ENCODE results near the gene GPR31.

GPR31 gene

GRCh38 chr6:167116109-167116837 lies 41.5 kb downstream of the GPR31 start:
- Histone ChIP-seq H3K27me3 (ENCODE audit: control insufficient read depth, low read length) (peaks cover 23% of the 10 kb centered on the region), H3K9me3 (ENCODE audit: control insufficient read depth, insufficient read depth, low read length) (no peaks in the 10 kb centered on the region), H3K27ac (ENCODE audit: low read depth, low read length) (no peak overlapping the region), H3K79me2 (ENCODE audit: control insufficient read depth, low read length) (no peaks in the 10 kb centered on the region), H3F3A (ENCODE audit: control insufficient read depth, insufficient read depth) (peaks cover 39% of the 10 kb centered on the region), H3K36me3 (ENCODE audit: control insufficient read depth, low read length) (no peaks in the 10 kb centered on the region), H3K4me1 (ENCODE audit: control insufficient read depth, low read length) (peaks cover 78% of the 10 kb centered on the region), H3K4me3 (ENCODE audit: low read length) (no peak overlapping the region), H3K4me2 (ENCODE audit: low read length) (no peak overlapping the region), H3K9me2 (replicated peaks; ENCODE audit: control insufficient read depth, low read length) (no peaks in the 10 kb centered on the region), H4K20me1 (ENCODE audit: control insufficient read depth, insufficient read depth, low read depth, low read length) (peaks cover 7% of the 10 kb centered on the region; the same call in 1 of the 2 replicates)
- TF ChIP-seq EZH2phosphoT487 (IDR thresholded peaks at IDR 0.05; ENCODE audit: borderline replicate concordance, low read length), result no peak
- no peak for TF ChIP-seq CTCF (IDR thresholded peaks at IDR 0.05; ENCODE audit: low read depth, low read length, poor library complexity, severe bottlenecking)

GRCh38 chr6:167115054-167115453 lies 42.7 kb downstream of the GPR31 start:
- Histone ChIP-seq H3F3A (ENCODE audit: control insufficient read depth, insufficient read depth) (peaks cover 29% of the 10 kb centered on the region), H3K9me2 (replicated peaks; ENCODE audit: control insufficient read depth, low read length) (no peaks in the 10 kb centered on the region), H3K4me2 (ENCODE audit: low read length) (peak overlapping the region; percentile 84), H3K27me3 (ENCODE audit: control insufficient read depth, low read length) (peaks cover 32% of the 10 kb centered on the region), H3K4me1 (ENCODE audit: control insufficient read depth, low read length) (peaks cover 75% of the 10 kb centered on the region), H3K36me3 (ENCODE audit: control insufficient read depth, low read length) (no peaks in the 10 kb centered on the region), H3K4me3 (ENCODE audit: low read length) (peak overlapping the region; percentile 67), H3K9me3 (ENCODE audit: control insufficient read depth, insufficient read depth, low read length) (no peaks in the 10 kb centered on the region), H3K27ac (ENCODE audit: low read depth, low read length) (peak overlapping the region; percentile 93), H3K79me2 (ENCODE audit: control insufficient read depth, low read length) (no peaks in the 10 kb centered on the region), H4K20me1 (ENCODE audit: control insufficient read depth, insufficient read depth, low read depth, low read length) (peaks cover 3% of the 10 kb centered on the region; the same call in 1 of the 2 replicates)
- no peak for TF ChIP-seq EZH2phosphoT487 (IDR thresholded peaks at IDR 0.05; ENCODE audit: borderline replicate concordance, low read length)
- peak; percentile 84 for TF ChIP-seq CTCF (IDR thresholded peaks at IDR 0.05; ENCODE audit: low read depth, low read length, poor library complexity, severe bottlenecking)

- Histone ChIP-seq H3K4me1 (ENCODE audit: control insufficient read depth, low read length) (peaks cover 67% of the 10 kb centered on the region), H3K27me3 (ENCODE audit: control insufficient read depth, low read length) (peaks cover 33% of the 10 kb centered on the region), H3K4me3 (ENCODE audit: low read length) (peak overlapping the region; percentile 67), H3K27ac (ENCODE audit: low read depth, low read length) (peak overlapping the region; percentile 93), H3K4me2 (ENCODE audit: low read length) (peak overlapping the region; percentile 84), H4K20me1 (ENCODE audit: control insufficient read depth, insufficient read depth, low read depth, low read length) (no peaks in the 10 kb centered on the region), H3K9me2 (replicated peaks; ENCODE audit: control insufficient read depth, low read length) (no peaks in the 10 kb centered on the region), H3F3A (ENCODE audit: control insufficient read depth, insufficient read depth) (peaks cover 29% of the 10 kb centered on the region), H3K36me3 (ENCODE audit: control insufficient read depth, low read length) (no peaks in the 10 kb centered on the region), H3K79me2 (ENCODE audit: control insufficient read depth, low read length) (no peaks in the 10 kb centered on the region), H3K9me3 (ENCODE audit: control insufficient read depth, insufficient read depth, low read length) (no peaks in the 10 kb centered on the region)
- TF ChIP-seq EZH2phosphoT487 (IDR thresholded peaks at IDR 0.05; ENCODE audit: borderline replicate concordance, low read length) (no peak), CTCF (IDR thresholded peaks at IDR 0.05; ENCODE audit: low read depth, low read length, poor library complexity, severe bottlenecking) (no peak)
Observed at GRCh38 chr6:167113935-167114910, 43.6 kb downstream of the GPR31 start.

Data from DOHH2 (cell line).